MM.1S (cell line): ENCODE measurements around the gene TMPRSS15.

ENCODE experiments used
- EZH2 ChIP-seq: fragments of 300-600 bp; sonication (generic); optimal IDR thresholded peaks from 2 replicates; pipeline ENCODE3; 2017; ENCODE audit warnings: low read depth, mild to moderate bottlenecking, antibody characterized with exemption, low read length, mixed read lengths
- TF ChIP-seq, protein P1 (sequence below): fragments of 300-600 bp; sonication (generic); IDR thresholded peaks from 2 replicates; pipeline ENCODE4 v1.5.1; 2016; ENCODE audit warnings: antibody characterized with exemption, low read length, mixed read lengths

DNA sequence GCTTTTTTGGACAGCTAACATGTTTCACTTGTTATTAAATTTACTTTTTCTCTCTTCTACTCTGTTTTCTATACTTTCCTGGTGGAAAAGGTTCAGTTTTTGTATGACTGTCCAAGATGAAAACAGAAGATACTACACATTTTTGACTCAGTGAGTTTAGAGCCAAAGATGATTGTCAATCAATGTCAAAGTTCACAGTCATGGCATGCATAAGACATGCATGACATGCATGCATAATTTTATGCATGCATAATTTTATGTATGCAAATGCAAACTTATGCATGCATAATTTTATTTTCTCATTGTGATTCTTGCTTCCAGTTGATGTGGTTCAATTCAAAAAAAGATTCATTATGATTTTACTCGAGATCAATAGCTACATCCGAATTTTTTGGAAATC, 48.1 kb upstream of the TMPRSS15 start:
- TF ChIP-seq, protein P1, sequence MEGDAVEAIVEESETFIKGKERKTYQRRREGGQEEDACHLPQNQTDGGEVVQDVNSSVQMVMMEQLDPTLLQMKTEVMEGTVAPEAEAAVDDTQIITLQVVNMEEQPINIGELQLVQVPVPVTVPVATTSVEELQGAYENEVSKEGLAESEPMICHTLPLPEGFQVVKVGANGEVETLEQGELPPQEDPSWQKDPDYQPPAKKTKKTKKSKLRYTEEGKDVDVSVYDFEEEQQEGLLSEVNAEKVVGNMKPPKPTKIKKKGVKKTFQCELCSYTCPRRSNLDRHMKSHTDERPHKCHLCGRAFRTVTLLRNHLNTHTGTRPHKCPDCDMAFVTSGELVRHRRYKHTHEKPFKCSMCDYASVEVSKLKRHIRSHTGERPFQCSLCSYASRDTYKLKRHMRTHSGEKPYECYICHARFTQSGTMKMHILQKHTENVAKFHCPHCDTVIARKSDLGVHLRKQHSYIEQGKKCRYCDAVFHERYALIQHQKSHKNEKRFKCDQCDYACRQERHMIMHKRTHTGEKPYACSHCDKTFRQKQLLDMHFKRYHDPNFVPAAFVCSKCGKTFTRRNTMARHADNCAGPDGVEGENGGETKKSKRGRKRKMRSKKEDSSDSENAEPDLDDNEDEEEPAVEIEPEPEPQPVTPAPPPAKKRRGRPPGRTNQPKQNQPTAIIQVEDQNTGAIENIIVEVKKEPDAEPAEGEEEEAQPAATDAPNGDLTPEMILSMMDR: no peak
- no peak for TF ChIP-seq EZH2
